Mesenchymal stem cell (in vitro differentiated cells and primary cell): ENCODE data around the gene TFPT.

Source experiments
- DNase-seq: peaks from one replicate; pipeline ENCODE4 v3.0.0-alpha.2; 2013
- H2AFZ ChIP-seq: one replicate; pipeline ENCODE4 v1.6.1; 2013; ENCODE audit warnings: low read depth, mild to moderate bottlenecking, control low read depth, inconsistent platforms, low read length, moderate library complexity
- H2AK5ac ChIP-seq: 2 replicates; pipeline ENCODE4 v1.6.1; 2013; ENCODE audit warnings: low read length, moderate library complexity, mild to moderate bottlenecking, inconsistent platforms; ENCODE audit not compliant: severe bottlenecking
- H2BK120ac ChIP-seq: one replicate; pipeline ENCODE4 v1.6.1; 2013; ENCODE audit warnings: low read depth, mild to moderate bottlenecking, inconsistent platforms, low read length, moderate library complexity
- H2BK12ac ChIP-seq, 2 experiments: one replicate each; pipeline ENCODE4 v1.6.1; 2013; ENCODE audit warnings: inconsistent platforms in 2 of 2, low read length in 2 of 2, mild to moderate bottlenecking in 2 of 2, moderate library complexity in 2 of 2, control low read depth in 1 of 2
- H2BK15ac ChIP-seq: one replicate; pipeline ENCODE4 v1.6.1; 2013; ENCODE audit warnings: mild to moderate bottlenecking, low read depth, inconsistent platforms; ENCODE audit not compliant: poor library complexity, severe bottlenecking
- H2BK5ac ChIP-seq: 2 replicates; pipeline ENCODE4 v1.6.1; 2013; ENCODE audit warnings: low read depth, mild to moderate bottlenecking, low read length, control low read depth, inconsistent platforms; ENCODE audit not compliant: poor library complexity, severe bottlenecking
- H3K14ac ChIP-seq, 2 experiments: one replicate each; pipeline ENCODE4 v1.6.1; 2013; ENCODE audit warnings: inconsistent platforms in 2 of 2, low read length in 2 of 2, control low read depth in 1 of 2, mild to moderate bottlenecking in 1 of 2, moderate library complexity in 1 of 2
- H3K18ac ChIP-seq, 2 experiments: one replicate each; pipeline ENCODE4 v1.6.1; 2013; ENCODE audit warnings: inconsistent platforms in 2 of 2, low read length in 2 of 2, control low read depth in 1 of 2, low read depth in 1 of 2, mild to moderate bottlenecking in 1 of 2
- H3K23ac ChIP-seq, 2 experiments: one replicate each; pipeline ENCODE4 v1.6.1; 2013; ENCODE audit warnings: inconsistent platforms in 2 of 2, low read length in 2 of 2, mild to moderate bottlenecking in 2 of 2, moderate library complexity in 2 of 2, control low read depth in 1 of 2
- H3K27ac ChIP-seq: 2 replicates; pipeline ENCODE4 v1.5.1; 2013; ENCODE audit warnings: mild to moderate bottlenecking, moderate library complexity, low read length, control low read depth, inconsistent platforms; ENCODE audit not compliant: poor library complexity, severe bottlenecking
- H3K27me3 ChIP-seq, 2 experiments: 2 replicates each; pipeline versions ENCODE4 v1.6.1 to v1.7.0; 2013; ENCODE audit warnings: low read length in 2 of 2, mild to moderate bottlenecking in 2 of 2, moderate library complexity in 2 of 2, control low read depth in 1 of 2, inconsistent platforms in 1 of 2; ENCODE audit not compliant: control insufficient read depth in 1 of 2, insufficient read depth in 1 of 2
- H3K36me3 ChIP-seq, 2 experiments: 2 replicates each; pipeline versions ENCODE4 v1.6.1 to v1.7.0; 2013; ENCODE audit warnings: low read length in 2 of 2, control low read depth in 1 of 2, inconsistent platforms in 1 of 2, low read depth in 1 of 2, mild to moderate bottlenecking in 1 of 2; ENCODE audit not compliant: insufficient read depth in 2 of 2, control insufficient read depth in 1 of 2
- H3K4ac ChIP-seq, 2 experiments: one replicate each; pipeline ENCODE4 v1.6.1; 2013; ENCODE audit warnings: inconsistent platforms in 2 of 2, low read length in 2 of 2, mild to moderate bottlenecking in 2 of 2, moderate library complexity in 2 of 2, control low read depth in 1 of 2, low read depth in 1 of 2
- H3K4me1 ChIP-seq: 2 replicates; pipeline ENCODE4 v1.6.1; 2013; ENCODE audit warnings: low read depth, low read length, control low read depth; ENCODE audit not compliant: control insufficient read depth, insufficient read depth
- H3K4me2 ChIP-seq: 2 replicates; pipeline ENCODE4 v1.6.1; 2013; ENCODE audit warnings: low read length, mild to moderate bottlenecking, inconsistent platforms; ENCODE audit not compliant: poor library complexity, severe bottlenecking
- H3K4me3 ChIP-seq, 2 experiments: 2 replicates each; pipeline versions ENCODE4 v1.5.1 to v1.7.0; 2013; ENCODE audit warnings: low read length in 2 of 2, mild to moderate bottlenecking in 2 of 2, control low read depth in 1 of 2, low read depth in 1 of 2; ENCODE audit not compliant: insufficient read depth in 1 of 2
- H3K79me1 ChIP-seq: replicated peaks from 2 replicates; pipeline ENCODE4 v1.6.1; 2013; ENCODE audit warnings: mild to moderate bottlenecking, control low read depth, low read length, inconsistent platforms; ENCODE audit not compliant: poor library complexity, severe bottlenecking
- H3K9ac ChIP-seq: 2 replicates; pipeline ENCODE4 v1.7.0; 2013; ENCODE audit warnings: mild to moderate bottlenecking, low read length, moderate library complexity
- H3K9me3 ChIP-seq: 2 replicates; pipeline ENCODE4 v1.7.0; 2013; ENCODE audit warnings: mild to moderate bottlenecking, low read length; ENCODE audit not compliant: control insufficient read depth
- H4K8ac ChIP-seq: one replicate; pipeline ENCODE4 v1.6.1; 2013; ENCODE audit warnings: inconsistent platforms, mild to moderate bottlenecking, low read length, moderate library complexity
- H4K91ac ChIP-seq: one replicate; pipeline ENCODE4 v1.6.1; 2013; ENCODE audit warnings: mild to moderate bottlenecking, low read length, inconsistent platforms
- WGBS: methylation state at CpG from one replicate; pipeline ENCODE4 v1.1.7; 2013; ENCODE audit warnings: mixed read lengths; 5-methylcytosine and 5-hydroxymethylcytosine counted together

TFPT gene

GRCh38 chr19:54152267-54152666 lies 36.8 kb upstream of the TFPT start:
- Histone ChIP-seq H3K4me1 (peaks cover 2% of the 10 kb centered on the region), H3K9me3 (no peaks in the 10 kb centered on the region), H2AFZ (no peak overlapping the region), H3K36me3 (peaks cover 88 to 94% of the 10 kb centered on the region in 2 experiments), H2BK5ac (no peak overlapping the region), H3K79me1 (peaks cover 44% of the 10 kb centered on the region), H3K9ac (no peak overlapping the region), H3K27ac (no peak overlapping the region), H3K27me3 (no peaks in the 10 kb centered on the region), H4K8ac (no peak overlapping the region), H2BK12ac (no peak overlapping the region), H3K4ac (no peak overlapping the region), H3K14ac (no peak overlapping the region), H2AK5ac (no peak overlapping the region), H4K91ac (no peak overlapping the region), H3K4me2 (no peak overlapping the region), H2BK15ac (no peak overlapping the region), H3K4me3 (no peak overlapping the region), H2BK120ac (no peak overlapping the region), H3K18ac (no peak overlapping the region), H3K23ac (no peak overlapping the region)
- DNase-seq: no peak
- WGBS: 97% methylated on average over 12 of the region's 12 CpGs

- no peak overlapping the region for H2BK12ac ChIP-seq
- H3K18ac ChIP-seq: no peak overlapping the region
- no peak overlapping the region for H2BK120ac ChIP-seq
- H3K27ac ChIP-seq: no peak overlapping the region
- H3K9me3 ChIP-seq: no peaks in the 10 kb centered on the region
- H2AK5ac ChIP-seq: no peak overlapping the region
- no peak overlapping the region for H3K9ac ChIP-seq
- H2BK5ac ChIP-seq: no peak overlapping the region
- H2AFZ ChIP-seq: no peak overlapping the region
- no peak overlapping the region for H4K8ac ChIP-seq
- H2BK15ac ChIP-seq: no peak overlapping the region
- H3K23ac ChIP-seq: no peak overlapping the region
- no peak overlapping the region for H3K14ac ChIP-seq
- H4K91ac ChIP-seq: no peak overlapping the region
- H3K4me1 ChIP-seq: peaks cover 5% of the 10 kb centered on the region
- no peak overlapping the region for H3K4ac ChIP-seq
- no peak for DNase-seq
- H3K4me3 ChIP-seq: no peak overlapping the region
- H3K27me3 ChIP-seq: no peaks in the 10 kb centered on the region
- peaks cover 46% of the 10 kb centered on the region for H3K79me1 ChIP-seq
- 96% methylated on average over 23 of the region's 23 CpGs for WGBS
- H3K36me3 ChIP-seq: peaks cover 88 to 94% of the 10 kb centered on the region in 2 experiments
- H3K4me2 ChIP-seq: no peak overlapping the region
Observed at GRCh38 chr19:54151362-54152035, 36.0 kb upstream of the TFPT start.

GRCh38 chr19:54149021-54149812 lies 33.8 kb upstream of the TFPT start:
- no peak overlapping the region for H3K23ac ChIP-seq
- peaks cover 57% of the 10 kb centered on the region for H3K79me1 ChIP-seq
- 96% methylated on average over 12 of the region's 12 CpGs for WGBS
- no peak for DNase-seq
- no peak overlapping the region for H3K9ac ChIP-seq
- no peak overlapping the region for H2AK5ac ChIP-seq
- no peak overlapping the region for H3K4me2 ChIP-seq
- no peak overlapping the region for H2BK12ac ChIP-seq
- no peak overlapping the region for H2AFZ ChIP-seq
- no peak overlapping the region for H2BK120ac ChIP-seq
- H4K8ac ChIP-seq: no peak overlapping the region
- no peaks in the 10 kb centered on the region for H3K27me3 ChIP-seq
- no peak overlapping the region for H2BK5ac ChIP-seq
- no peaks in the 10 kb centered on the region for H3K9me3 ChIP-seq
- H3K18ac ChIP-seq: no peak overlapping the region
- no peak overlapping the region for H3K4ac ChIP-seq
- H3K36me3 ChIP-seq: peaks cover 92 to 98% of the 10 kb centered on the region in 2 experiments
- H3K27ac ChIP-seq: no peak overlapping the region
- no peak overlapping the region for H3K14ac ChIP-seq
- no peak overlapping the region for H4K91ac ChIP-seq
- H2BK15ac ChIP-seq: no peak overlapping the region
- peaks cover 5% of the 10 kb centered on the region for H3K4me1 ChIP-seq
- H3K4me3 ChIP-seq: no peak overlapping the region

GRCh38 chr19:54148158-54148557 lies 32.7 kb upstream of the TFPT start:
- H3K27ac ChIP-seq: no peak overlapping the region
- no peak overlapping the region for H2BK5ac ChIP-seq
- DNase-seq: no peak
- 93% methylated on average over 19 of the region's 19 CpGs for WGBS
- no peak overlapping the region for H3K23ac ChIP-seq
- H2BK12ac ChIP-seq: no peak overlapping the region
- no peak overlapping the region for H2AK5ac ChIP-seq
- no peak overlapping the region for H3K4me2 ChIP-seq
- no peak overlapping the region for H4K8ac ChIP-seq
- no peak overlapping the region for H3K9ac ChIP-seq
- no peak overlapping the region for H3K18ac ChIP-seq
- no peak overlapping the region for H2AFZ ChIP-seq
- H3K9me3 ChIP-seq: no peaks in the 10 kb centered on the region
- H3K79me1 ChIP-seq: peaks cover 62% of the 10 kb centered on the region
- H3K4me1 ChIP-seq: peaks cover 4% of the 10 kb centered on the region
- H3K14ac ChIP-seq: no peak overlapping the region
- no peak overlapping the region for H2BK120ac ChIP-seq
- H3K4me3 ChIP-seq: no peak overlapping the region
- no peak overlapping the region for H2BK15ac ChIP-seq
- H3K4ac ChIP-seq: no peak overlapping the region
- H4K91ac ChIP-seq: no peak overlapping the region
- no peaks in the 10 kb centered on the region for H3K27me3 ChIP-seq
- peaks cover 93 to 98% of the 10 kb centered on the region in 2 experiments for H3K36me3 ChIP-seq
